ENCODE data around the gene RAB14. TPM values are rescaled to one million over a fixed set of nuclear protein-coding genes. Genes with fewer than 3 reads are reported as not detected.

The RAB14 gene
- total and polyA plus RNA-seq, 10 of the 15 experiments (the other 5 are each of a cell fraction or from before 2014, with no cell fraction given): 16.7 to 59.9 (median 25.4) TPM

DNA sequence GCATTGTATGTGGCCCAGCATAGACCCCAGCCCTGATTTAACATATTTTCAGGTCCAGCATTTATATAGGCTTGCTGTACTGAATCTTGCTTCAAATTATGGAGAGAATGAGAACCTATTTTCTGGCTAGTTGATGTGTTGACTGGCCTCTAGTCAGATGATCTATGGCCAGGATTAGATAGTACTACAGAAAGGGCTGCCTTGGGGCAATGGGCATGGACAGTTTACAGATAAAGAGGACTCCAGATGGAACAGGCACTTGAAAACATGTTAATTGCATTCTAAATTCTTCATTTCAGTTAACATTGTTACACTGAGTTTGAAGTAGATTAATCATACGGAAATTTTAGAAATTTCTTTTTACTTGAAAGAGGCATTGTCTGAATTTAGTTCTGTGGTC lies 61.5 kb downstream of the RAB14 start:
- no peak overlapping the region for H2AFZ ChIP-seq (ENCODE audit: control insufficient read depth, low read depth, low read length)
- ChIA-PET CTCF (interaction anchor here (0.6 to 1.7 kb wide), 3 partner anchors 25 to 203 kb away, joined by 3 to 4 read pairs (median 4); no protein-coding TSS in a partner anchor), POLR2A (interaction anchor here (0.8 kb wide), 1 partner anchor 11 kb away, joined by 3 read pairs; no protein-coding TSS in a partner anchor), RAD21 (ENCODE audit: unreplicated experiment) (no interaction called here), SMC1A (ENCODE audit: uncharacterized antibody, unreplicated experiment) (no interaction called here)
- H3K79me2 ChIP-seq (ENCODE audit: control insufficient read depth, insufficient read depth, low read length): no peaks in the 10 kb centered on the region
- H3K4me3 ChIP-seq: no peak overlapping the region
- ATAC-seq (no peak), DNase-seq (ENCODE audit: low read depth, low spot score) (no peak), FAIRE-seq (no peak)
- H3K9me3 ChIP-seq (replicated peaks; ENCODE audit: control insufficient read depth, insufficient read depth, low read length): no peaks in the 10 kb centered on the region
- in situ Hi-C loops (cut with MboI) (no loop called here), intact Hi-C loops (cut with micrococcal nuclease; ENCODE audit: unreplicated experiment) (no loop called here)
- H3K4me2 ChIP-seq (ENCODE audit: control insufficient read depth, insufficient read depth): no peak overlapping the region
- no peak overlapping the region for H3K9ac ChIP-seq (ENCODE audit: control insufficient read depth, insufficient read depth, low read length)
- H3K27me3 ChIP-seq (replicated peaks in 1 of 2; ENCODE audit: control insufficient read depth in 2 of 2, insufficient read depth in 2 of 2, low read length in 1 of 2): no peaks in the 10 kb centered on the region
- TF ChIP-seq, protein P1, sequence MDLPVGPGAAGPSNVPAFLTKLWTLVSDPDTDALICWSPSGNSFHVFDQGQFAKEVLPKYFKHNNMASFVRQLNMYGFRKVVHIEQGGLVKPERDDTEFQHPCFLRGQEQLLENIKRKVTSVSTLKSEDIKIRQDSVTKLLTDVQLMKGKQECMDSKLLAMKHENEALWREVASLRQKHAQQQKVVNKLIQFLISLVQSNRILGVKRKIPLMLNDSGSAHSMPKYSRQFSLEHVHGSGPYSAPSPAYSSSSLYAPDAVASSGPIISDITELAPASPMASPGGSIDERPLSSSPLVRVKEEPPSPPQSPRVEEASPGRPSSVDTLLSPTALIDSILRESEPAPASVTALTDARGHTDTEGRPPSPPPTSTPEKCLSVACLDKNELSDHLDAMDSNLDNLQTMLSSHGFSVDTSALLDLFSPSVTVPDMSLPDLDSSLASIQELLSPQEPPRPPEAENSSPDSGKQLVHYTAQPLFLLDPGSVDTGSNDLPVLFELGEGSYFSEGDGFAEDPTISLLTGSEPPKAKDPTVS (IDR thresholded peaks at IDR 0.05; ENCODE audit: low read depth, low read length): no peak
- TF ChIP-seq JUNB (IDR thresholded peaks at IDR 0.05) (no peak), BACH1 (IDR thresholded peaks at IDR 0.05; ENCODE audit: borderline replicate concordance) (no peak), SRF (IDR thresholded peaks at IDR 0.05; ENCODE audit: low read depth in 2 of 2, low read length in 2 of 2) (no peak)
- TF ChIP-seq, protein P2, sequence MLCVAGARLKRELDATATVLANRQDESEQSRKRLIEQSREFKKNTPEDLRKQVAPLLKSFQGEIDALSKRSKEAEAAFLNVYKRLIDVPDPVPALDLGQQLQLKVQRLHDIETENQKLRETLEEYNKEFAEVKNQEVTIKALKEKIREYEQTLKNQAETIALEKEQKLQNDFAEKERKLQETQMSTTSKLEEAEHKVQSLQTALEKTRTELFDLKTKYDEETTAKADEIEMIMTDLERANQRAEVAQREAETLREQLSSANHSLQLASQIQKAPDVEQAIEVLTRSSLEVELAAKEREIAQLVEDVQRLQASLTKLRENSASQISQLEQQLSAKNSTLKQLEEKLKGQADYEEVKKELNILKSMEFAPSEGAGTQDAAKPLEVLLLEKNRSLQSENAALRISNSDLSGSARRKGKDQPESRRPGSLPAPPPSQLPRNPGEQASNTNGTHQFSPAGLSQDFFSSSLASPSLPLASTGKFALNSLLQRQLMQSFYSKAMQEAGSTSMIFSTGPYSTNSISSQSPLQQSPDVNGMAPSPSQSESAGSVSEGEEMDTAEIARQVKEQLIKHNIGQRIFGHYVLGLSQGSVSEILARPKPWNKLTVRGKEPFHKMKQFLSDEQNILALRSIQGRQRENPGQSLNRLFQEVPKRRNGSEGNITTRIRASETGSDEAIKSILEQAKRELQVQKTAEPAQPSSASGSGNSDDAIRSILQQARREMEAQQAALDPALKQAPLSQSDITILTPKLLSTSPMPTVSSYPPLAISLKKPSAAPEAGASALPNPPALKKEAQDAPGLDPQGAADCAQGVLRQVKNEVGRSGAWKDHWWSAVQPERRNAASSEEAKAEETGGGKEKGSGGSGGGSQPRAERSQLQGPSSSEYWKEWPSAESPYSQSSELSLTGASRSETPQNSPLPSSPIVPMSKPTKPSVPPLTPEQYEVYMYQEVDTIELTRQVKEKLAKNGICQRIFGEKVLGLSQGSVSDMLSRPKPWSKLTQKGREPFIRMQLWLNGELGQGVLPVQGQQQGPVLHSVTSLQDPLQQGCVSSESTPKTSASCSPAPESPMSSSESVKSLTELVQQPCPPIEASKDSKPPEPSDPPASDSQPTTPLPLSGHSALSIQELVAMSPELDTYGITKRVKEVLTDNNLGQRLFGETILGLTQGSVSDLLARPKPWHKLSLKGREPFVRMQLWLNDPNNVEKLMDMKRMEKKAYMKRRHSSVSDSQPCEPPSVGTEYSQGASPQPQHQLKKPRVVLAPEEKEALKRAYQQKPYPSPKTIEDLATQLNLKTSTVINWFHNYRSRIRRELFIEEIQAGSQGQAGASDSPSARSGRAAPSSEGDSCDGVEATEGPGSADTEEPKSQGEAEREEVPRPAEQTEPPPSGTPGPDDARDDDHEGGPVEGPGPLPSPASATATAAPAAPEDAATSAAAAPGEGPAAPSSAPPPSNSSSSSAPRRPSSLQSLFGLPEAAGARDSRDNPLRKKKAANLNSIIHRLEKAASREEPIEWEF (IDR thresholded peaks at IDR 0.05; ENCODE audit: insufficient replicate concordance, low read depth, low read length): no peak
- BruUV-seq (replicated peaks): no TSS peak
- H3K27ac ChIP-seq (ENCODE audit: control insufficient read depth, insufficient read depth): no peak overlapping the region
- H3K36me3 ChIP-seq (ENCODE audit: control insufficient read depth in 2 of 2, insufficient read depth in 2 of 2, low read length in 1 of 2): peaks cover 24 to 28% of the 10 kb centered on the region in 2 experiments
- H4K20me1 ChIP-seq (ENCODE audit: control insufficient read depth, insufficient read depth): no peaks in the 10 kb centered on the region
- no peaks in the 10 kb centered on the region for H3K4me1 ChIP-seq (ENCODE audit: control insufficient read depth, insufficient read depth, low read length)
- WGBS (ENCODE audit: insufficient coverage, insufficient replicate concordance, low lambda C conversion rate, missing lambda C conversion rate): 96% methylated on average over 1 of the region's 1 CpG
